UCSD-AML1 (cell line): ENCODE measurements around the gene KCNQ2.

ENCODE experiments used
- DNase-seq: peaks from one replicate; lab custom pipeline; 2025; ENCODE audit not compliant: unreplicated experiment; lab: John Stamatoyannopoulos, UW

The KCNQ2 gene

DNA sequence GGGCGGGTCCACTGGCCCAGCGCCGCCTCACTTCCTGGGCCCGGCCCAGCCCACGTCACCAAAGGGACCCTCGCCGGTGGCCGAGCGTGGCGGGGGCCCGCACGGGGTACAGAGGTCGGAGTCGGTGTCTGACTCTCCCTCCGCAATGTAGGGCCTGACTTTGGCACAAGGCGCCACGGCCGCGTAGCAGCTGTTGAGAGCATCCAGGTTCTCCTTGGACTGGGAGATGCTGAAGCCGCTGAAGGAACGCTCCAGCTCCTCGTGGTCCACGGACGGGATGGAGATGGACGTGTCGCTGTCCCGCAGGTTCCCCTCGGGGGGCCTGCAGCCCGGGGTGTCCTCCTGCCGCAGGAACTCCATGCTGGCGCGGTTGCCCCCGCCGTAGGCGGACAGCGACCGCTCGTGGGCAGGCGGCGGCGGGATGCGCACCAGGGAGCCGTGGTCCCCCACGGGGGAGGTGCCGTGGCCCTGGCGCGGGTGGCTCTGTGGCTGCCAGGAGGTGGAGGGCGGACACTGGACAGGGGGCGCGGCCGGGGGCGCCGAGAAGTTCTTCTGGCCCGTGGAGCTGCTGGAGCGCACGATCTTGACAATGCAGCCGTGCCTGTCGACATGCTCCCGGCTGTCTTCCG lies 65.7 kb downstream of the KCNQ2 start:
- no peak for DNase-seq

DNA sequence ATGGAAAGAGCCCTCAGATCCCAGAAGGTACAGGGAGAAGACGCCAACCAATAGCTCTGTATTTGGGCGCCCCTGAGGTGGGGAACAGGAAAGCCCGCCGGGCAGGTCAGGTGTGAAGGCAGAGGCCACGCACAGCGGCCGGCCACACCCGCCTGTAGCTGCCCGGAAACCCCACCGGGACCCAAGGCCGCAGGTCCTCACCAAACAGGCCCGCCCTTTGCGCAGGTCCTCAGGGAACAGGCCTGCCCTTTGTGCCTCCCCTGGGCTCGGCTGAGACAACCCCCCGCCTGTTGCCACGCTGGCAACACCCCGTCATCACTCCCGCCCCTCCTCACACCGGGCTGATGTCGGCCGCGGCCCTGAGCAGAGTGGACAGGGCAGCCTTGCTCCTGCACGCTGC lies 66.4 kb downstream of the KCNQ2 start:
- no peak for DNase-seq

DNA sequence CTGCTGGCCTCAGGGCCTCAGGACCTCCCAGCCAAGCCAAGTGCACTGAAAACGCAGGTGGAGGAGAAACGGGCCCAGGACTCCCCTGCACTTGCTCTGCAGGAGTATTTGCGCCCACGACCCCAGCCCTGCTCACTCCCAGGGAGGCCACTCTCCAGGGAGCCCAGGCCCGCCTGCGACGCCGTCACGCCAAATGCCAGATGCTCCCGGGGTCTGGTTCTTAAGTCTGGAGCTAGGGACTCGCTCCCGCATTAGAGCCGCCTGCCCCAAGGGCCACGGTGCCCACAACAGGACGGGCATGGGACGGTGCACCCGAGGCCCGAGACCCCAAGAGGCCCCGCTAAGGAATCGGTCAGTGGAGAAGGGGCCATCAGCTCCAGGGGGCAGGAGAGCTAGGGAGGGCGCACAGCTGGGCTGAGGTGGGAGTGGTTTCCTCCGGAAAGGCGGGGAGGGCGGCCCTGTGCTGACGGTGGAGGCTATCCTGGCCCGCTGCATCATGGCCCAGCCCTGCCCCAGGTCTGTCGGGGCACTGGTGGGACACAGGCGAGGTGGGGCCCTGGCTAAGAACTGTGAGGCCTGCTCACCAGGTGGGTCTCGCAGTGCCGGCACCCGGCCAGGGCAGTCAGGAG lies 67.2 kb downstream of the KCNQ2 start:
- DNase-seq: no peak

DNA sequence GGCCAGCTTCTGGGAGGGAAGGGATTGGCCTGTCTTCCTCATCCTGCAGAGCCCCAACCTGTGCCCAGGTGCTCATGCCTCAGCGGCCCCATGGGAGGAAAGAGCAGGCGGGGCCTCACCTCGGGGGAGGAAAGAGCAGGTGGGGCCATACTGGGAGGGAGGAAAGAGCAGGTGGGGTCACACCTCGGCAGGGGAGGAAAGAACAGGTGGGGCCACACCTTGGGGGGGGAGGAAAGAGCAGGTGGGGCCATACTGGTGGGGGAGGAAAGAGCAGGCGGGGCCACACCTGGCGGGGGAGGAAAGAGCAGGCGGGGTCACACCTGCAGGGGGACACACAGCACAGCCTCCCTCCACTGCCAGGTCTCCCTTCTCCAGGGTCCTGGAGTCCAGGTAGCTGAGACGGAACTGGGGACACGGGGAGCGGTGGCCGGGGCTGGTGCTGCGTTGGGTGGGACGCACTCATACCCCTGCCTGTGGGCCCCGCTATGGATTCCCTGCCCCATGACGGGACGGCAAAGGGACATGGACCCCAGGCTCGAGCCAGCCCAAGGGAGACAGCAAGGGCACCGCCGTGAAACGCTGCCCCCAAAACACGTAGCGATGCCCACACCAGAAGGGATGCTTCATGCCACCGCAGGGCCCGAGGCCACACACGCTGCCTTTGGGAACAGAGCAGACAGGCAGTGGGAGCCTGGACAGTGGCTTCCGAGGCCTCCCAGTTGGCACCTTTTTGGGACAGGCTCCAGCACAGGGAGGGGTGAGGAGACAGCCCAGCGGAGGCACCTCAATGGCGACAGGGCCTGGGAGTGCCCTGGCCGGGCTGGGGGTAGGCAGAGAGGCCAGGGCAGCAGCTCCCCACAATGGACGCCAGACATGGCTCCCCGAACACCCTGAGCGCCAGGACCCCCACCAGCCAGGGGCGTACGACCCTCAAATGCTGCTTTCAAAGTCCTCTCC lies 68.0 kb downstream of the KCNQ2 start:
- DNase-seq: no peak

DNA sequence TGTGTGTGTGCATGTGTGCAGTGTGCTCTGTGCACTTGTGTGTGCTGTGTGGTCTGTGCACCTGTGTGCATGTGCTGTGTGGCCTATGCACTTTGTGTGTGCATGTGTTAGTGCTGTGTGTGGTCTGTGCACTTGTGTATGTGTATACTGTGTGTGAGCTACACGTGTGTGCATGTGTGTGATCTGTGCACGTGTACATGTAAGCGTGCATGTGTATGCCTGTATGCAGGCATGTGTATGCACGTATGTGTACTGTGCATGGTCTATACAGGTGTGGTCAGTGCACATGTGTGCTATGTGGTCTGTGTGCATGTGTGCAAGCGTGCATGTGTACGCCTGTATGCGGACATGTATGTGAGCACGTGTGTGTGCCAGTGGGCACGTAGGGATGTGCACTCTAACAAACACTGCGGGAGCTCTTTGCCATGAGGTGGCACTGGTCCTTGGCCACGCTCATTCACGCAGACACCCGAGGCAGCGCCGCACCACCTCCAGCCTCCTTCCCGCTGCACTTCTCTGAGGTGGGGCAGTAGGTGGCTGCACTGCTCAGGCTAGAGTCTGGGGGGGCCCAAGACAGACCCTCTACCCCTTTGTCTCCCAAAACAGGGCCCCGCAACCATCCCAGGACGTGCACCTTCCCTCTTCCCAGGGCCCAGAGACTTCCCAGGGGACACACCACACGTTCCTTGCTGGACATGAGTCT lies 68.9 kb downstream of the KCNQ2 start:
- DNase-seq: no peak

DNA sequence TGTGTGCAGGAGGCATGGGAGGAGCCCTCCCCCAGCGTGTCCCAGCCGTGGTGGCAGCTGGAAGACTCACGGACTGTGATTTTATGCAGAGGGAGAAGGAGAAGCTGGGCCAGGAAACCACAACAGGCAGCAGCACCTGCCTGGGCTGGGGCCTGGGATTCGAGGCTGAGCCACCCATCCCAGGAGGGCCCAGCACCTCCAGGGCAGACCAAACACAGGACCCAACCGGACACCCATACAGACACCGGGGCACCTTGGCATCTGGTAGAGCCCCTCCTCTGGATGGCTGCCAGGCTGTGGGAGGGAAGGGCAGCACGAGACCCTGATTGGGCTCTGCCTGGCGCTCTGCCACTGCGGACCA lies 69.6 kb downstream of the KCNQ2 start:
- DNase-seq: no peak

DNA sequence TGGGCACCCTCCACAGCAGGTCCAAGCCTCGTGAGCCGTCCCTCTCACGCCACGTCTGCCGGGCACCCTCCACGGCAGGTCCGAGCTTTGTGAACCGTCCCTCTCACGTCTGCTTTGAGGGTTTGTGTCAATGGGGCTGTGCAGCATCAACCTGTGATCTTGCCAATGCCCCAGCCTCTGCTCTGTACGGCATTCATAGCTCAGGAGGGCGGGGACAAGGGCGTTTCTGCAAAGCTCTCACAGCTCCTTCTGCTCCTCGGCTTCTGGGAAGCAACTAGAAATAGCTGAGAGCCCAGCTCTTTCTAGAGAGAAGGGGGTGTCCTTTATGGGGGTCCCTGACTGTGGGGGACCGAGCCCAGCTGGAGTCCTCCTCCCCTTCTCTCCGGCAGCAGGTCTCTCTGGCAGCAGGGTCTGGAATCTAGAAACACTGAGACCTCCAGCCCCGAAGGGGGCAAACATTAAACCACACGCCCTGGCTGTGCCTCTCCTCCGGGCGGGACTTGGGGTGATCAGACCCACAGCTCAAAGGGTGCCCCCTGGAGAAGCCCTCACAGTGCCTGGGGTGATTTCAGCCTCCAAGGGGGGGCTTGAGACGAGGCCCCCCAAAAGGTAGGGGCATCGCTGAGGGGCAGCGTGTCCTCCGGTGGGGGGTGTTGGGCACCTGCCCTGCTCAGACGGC lies 70.1 kb downstream of the KCNQ2 start:
- no peak for DNase-seq

DNA sequence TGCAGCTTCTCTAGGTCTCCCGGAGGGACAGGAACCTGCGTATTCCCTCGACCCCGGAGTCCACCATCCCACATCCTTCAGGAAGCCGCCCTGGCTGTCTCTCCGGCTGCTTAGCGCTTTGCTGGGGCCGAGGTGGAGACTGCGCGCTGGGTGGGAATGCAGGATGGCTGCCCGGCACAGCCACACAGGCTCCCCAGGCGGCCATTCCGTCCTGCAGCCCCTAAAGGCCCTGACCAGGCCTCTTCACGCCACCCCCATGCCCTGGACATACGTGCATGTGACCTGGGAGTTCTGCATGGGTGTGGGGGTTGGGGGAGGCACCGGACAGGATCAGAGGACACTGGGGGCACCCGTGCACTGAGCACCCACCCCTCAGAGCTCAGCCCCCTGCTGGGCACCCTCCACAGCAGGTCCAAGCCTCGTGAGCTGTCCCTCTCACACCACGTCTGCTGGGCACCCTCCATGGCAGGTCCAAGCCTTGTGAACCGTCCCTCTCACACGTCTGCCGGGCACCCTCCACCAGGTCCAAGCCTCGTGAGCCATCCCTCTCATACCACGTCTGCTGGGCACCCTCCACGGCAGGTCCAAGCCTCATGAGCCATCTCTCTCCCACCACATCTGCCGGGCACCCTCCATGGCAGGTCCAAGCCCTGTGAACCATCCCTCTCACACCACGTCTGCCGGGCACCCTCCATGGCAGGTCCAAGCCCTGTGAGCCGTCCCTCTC lies 70.9 kb downstream of the KCNQ2 start:
- no peak for DNase-seq

DNA sequence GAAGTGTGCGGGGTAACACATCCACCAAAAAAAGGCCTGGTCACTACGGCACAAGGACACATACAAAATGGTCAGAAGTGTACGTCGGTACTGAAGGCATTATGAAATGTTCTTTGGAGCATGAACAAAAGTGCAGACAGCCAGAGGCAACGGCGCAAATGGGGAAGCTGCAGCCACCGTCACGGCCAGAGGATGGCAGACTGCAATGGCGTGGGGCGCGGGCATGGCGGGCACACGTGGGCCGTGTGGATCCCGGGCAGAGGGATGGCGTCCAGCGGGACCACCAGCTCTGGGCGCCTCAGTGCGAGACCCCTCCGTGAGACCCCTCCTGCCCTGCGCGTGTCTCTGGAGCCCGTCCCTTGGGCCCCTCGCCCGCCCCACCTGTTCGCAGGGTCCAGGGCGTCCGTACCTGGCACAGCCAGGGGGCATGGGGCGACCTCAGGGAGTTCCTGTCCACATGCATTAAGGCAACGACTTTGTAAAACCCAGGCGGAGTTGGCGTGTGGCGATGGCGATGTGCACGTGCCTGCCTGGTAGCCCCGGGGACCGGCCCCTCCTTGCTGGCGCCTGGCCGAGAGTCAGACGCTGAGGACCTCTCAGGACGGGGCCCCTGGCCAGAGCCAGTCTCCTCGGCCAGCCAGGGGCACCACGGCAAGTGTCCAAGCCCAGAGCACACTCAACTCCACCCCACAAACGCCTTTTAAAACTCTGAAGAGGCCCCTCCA lies 71.8 kb downstream of the KCNQ2 start:
- no peak for DNase-seq

DNA sequence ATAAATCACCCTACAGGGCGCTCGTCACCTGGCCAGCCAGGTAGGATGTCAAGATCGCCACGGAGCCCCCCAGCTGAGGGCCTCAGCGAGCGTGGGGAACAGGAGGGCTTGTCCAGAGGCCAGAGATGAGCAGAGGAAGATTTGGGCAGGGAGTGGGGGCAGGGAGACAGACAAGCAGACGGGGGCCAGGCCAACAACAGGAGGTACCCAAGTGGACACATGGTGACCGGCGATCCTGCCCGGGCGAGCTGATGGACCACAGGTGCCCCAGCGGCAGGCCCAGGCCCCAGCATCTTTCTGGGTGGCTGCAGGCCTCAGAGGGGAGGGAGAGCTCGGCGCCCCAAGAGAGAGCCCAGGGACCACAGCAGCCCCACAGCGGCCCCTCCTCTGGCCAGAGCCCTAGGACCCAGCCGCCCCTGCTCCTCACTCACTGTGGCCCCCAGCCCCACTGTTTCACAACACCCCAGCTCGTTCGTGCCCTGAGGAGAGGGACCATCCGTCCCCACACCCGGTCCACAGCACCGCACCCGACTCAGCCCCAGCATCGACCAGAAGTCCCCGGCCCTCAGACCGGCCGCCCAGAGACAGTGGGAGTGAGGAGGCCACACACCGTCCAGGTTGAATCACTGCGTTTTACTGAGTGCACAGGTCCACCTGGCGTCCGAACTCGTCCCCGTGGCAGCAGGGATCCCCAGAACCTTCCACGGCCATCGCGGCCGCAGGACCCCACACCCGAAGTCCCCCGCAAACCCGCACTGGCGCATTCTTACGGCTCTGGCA lies 72.7 kb downstream of the KCNQ2 start:
- DNase-seq: no peak

DNA sequence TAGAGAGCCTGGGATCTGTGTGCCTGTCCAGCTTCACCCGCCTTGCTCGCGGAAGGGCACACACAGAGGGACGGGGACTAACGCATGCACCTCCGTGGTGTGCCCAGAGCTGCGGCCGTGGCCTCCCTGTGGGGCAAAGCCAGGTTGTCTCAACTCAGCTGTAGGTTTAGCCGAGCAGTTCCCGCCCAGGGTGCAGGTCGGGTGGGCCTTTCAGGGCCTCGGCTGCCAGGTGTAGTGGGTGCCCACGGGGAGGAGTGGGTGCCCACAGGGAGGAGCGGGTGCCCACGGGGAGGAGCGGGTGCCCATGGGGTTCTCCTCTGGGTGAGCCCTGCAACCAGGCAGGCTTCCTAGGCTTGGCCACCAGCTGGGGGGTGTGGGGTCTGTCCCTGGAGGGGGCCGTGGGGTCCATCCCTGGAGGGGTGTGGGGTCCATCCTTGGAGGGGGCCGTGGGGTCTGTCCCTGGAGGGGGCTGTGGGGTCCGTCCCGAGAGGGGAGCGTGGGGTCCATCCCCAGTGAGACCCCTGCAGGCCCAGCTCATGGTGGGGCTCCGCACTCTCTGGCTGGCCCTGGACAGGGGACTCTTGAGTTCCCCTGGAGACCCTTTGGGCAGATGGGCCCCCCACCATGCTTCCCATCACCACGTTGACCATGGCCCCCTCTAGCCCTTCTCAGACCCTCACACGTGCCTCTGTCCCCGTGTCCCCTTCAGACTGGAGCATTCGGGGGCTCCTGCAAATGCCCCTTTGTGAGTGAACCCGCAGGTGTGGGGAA lies 73.5 kb downstream of the KCNQ2 start:
- DNase-seq: no peak

DNA sequence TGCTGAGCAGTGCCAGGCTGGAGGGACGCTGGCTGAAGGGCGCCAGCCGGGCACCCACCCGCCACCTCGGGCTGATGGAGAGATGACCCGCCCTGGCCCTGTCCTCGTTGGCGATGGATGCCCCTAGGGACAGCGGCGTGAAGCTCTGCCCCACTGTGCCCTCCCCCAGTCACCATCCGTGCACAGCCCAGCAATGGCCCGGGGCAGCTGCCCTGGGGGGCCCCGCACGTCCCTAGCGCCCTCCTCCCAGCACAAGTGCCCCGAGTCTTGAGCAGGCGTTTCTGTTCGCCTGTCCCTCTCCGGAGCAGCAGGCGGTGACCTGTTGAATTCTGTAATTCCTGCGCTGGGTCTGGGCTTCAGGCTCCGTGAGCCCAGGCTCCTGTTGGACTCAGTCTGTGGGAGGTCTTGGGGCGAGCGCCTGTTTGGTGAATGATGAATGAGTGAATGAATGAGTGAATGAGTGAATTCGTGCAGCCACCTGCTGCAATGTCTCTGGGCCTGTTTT lies 74.5 kb downstream of the KCNQ2 start:
- no peak for DNase-seq

DNA sequence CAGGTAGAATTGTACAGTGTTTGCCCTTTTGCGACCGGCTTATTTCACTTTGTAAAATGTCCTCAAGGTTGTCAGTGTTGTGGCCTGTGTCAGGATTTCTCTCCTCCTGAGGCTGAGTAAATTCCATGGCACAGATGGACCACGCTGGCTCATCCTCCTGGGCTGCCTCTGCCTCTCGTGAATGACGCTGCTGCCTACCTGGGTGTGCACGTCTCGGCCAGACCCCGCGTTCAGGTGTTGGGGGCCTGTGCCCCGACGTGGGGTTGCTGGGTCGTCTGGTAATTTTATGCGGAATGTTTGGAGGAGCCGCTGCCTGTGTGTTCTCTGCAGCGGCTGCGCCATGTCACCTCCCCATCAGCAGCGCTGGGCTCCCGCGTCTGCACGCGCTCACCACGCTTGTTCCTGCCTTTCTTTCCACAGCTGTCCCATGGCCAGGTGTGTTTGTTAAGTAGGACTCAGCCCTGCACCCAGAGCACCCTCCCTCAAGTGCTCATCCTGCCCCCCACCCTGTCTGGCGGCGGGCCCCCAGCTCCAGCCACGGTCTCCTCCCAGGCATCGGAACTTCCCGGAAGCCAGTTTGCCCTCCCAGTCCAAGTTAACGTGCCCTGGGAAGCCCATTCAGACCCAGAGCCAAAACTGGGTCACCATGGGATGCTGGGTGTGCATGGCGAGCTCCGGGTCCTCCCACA lies 75.2 kb downstream of the KCNQ2 start:
- no peak for DNase-seq

DNA sequence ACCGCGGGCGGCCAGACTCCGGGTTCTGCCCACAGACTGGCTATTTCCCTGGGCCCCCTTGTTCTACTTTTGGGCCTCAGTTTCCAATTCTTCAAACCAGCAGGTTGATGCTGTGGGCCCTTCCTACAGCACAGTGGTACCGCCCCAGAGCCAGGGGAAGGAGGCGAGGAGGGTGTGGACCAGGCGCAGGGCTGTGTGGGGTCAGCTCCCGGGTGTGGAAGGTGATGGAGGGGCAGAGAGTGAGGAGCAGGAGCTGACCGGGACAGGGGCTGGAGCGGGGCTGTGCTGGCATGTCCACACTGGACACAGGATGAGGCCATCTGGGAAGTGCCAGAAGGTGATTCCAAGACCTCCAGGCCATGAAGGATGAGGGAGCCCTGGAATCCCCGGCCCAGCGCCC lies 76.2 kb downstream of the KCNQ2 start:
- DNase-seq: no peak

DNA sequence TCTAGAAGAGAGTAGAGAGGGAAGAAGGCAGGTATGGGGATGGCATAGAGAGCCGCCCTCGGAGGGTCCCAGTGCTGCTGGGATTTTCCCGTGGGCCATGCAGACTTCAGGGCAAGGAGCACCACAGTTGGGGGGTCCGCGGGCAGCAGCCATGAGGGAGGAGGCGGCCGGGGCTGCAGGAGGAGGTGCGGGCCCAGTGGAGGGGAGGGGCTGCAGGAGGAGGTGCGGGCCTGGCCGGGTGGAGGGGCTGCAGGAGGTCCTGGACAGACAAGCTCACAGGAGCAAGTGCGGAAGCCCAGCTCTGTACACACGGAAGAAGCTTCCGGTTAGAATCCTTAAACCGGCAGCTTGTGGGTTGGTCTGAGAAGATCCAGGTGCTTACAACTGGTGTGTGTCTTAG lies 76.7 kb downstream of the KCNQ2 start:
- no peak for DNase-seq

DNA sequence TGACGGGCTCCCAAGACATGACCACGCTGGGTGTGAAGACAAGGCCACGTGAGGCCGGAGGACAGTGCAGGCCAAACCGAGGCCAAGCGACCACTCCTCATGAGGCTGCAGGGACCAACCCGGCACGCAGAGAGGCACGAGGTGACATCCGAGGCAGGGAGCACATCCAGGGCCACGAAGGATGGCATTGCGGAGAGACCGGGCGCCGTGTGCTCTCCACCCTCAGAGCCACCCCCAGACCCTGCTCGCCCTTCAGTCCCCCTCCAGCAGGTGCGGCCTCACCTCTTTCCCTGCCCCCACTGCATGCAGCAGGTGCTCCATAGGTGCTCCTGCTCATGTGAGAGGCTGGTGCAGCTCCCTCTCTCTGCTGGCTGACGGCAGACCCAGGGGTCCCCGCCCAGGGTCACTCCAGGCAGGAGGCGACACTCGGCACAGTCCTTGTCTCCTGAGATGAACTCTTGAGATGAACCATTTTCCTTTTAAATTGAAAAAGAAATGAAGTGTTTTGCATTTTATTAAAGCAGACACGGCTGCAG lies 77.5 kb downstream of the KCNQ2 start:
- DNase-seq: no peak
